ENCODE measurements around the gene MRPL14. TPM values are rescaled to one million over a fixed set of nuclear protein-coding genes. Genes with fewer than 3 reads are reported as not detected.

Gene MRPL14
- total and polyA plus RNA-seq, 2 of the 8 experiments (the other 6 are each of a cell fraction or from before 2014, with no cell fraction given), result 82.0 to 97.1 TPM

- no peak overlapping the region for H2BK12ac ChIP-seq (ENCODE audit: low read depth, low read length)
- H3K79me1 ChIP-seq (ENCODE audit: low read depth, low read length), result no peaks in the 10 kb centered on the region
- no peak overlapping the region for H3K4ac ChIP-seq (replicated peaks; ENCODE audit: insufficient read length, low read depth, low read length)
- H3K23ac ChIP-seq (ENCODE audit: insufficient read length), result no peak overlapping the region
- peaks cover 0 to 2% of the 10 kb centered on the region in 2 experiments for H4K20me1 ChIP-seq (replicated peaks in 1 of 2; ENCODE audit: control insufficient read depth in 1 of 2, insufficient read depth in 2 of 2, low read length in 2 of 2)
- ChIA-PET CTCF (ENCODE audit: partially characterized antibody) (interaction anchor here (0.5 to 4.9 kb wide), 14 partner anchors 10 to 427 kb away, joined by 3 to 22 read pairs (median 3); no protein-coding TSS in a partner anchor), POLR2A (ENCODE audit: partially characterized antibody) (interaction anchor here (0.7 to 1.5 kb wide), 3 partner anchors 11 to 53 kb away, joined by 3 to 5 read pairs (median 3); no protein-coding TSS in a partner anchor)
- H4K8ac ChIP-seq (ENCODE audit: extremely low read depth, insufficient read depth, low read length), result no peak overlapping the region
- H4K5ac ChIP-seq (ENCODE audit: insufficient read length, low read depth, low read length), result no peak overlapping the region
- H3K9ac ChIP-seq (replicated peaks in 1 of 4; ENCODE audit: extremely low read depth in 1 of 4, low read depth in 3 of 4, low read length in 3 of 4), result no peak overlapping the region
- FAIRE-seq (no peak), DNase-seq (ENCODE audit: low read depth in 1 of 2, low spot score in 2 of 2) (no peak)
- H3K14ac ChIP-seq (ENCODE audit: insufficient read length), result no peak overlapping the region
- H3K18ac ChIP-seq (ENCODE audit: extremely low read depth, low read length), result no peak overlapping the region
- H3K23me2 ChIP-seq (ENCODE audit: low read depth, low read length), result no peaks in the 10 kb centered on the region
- no peaks in the 10 kb centered on the region for H3K27me3 ChIP-seq (replicated peaks in 1 of 4; ENCODE audit: control insufficient read depth in 3 of 4, extremely low read depth in 1 of 4, insufficient read depth in 3 of 4, low read length in 3 of 4)
- H2AFZ ChIP-seq (ENCODE audit: low read length), result no peak overlapping the region
- no peak overlapping the region for H2BK120ac ChIP-seq (replicated peaks; ENCODE audit: low read depth, low read length)
- H3K27ac ChIP-seq (ENCODE audit: low read depth, low read length), result no peak overlapping the region
- H3K79me2 ChIP-seq (ENCODE audit: control insufficient read depth in 1 of 2, insufficient read depth in 2 of 2, low read length in 2 of 2), result no peaks in the 10 kb centered on the region
- H3K4me2 ChIP-seq (ENCODE audit: insufficient read depth in 1 of 2, low read depth in 2 of 2, low read length in 2 of 2), result no peak overlapping the region
- no peak overlapping the region for H2BK5ac ChIP-seq (ENCODE audit: low read depth, low read length)
- H3K56ac ChIP-seq (replicated peaks; ENCODE audit: insufficient read length, low read depth, low read length), result no peak overlapping the region
- H2BK15ac ChIP-seq (ENCODE audit: low read length), result no peak overlapping the region
- peaks cover 0 to 6% (median 0%) of the 10 kb centered on the region in 4 experiments; a peak in 2 of 8 replicates for H3K36me3 ChIP-seq (ENCODE audit: control insufficient read depth in 2 of 4, insufficient read depth in 4 of 4, low read length in 3 of 4)
- H3K9me3 ChIP-seq (ENCODE audit: insufficient read depth in 2 of 2, low read depth in 1 of 2, low read length in 1 of 2), result no peaks in the 10 kb centered on the region
- H2BK20ac ChIP-seq (ENCODE audit: low read length), result no peak overlapping the region
- H3K4me1 ChIP-seq (replicated peaks in 1 of 4; ENCODE audit: control insufficient read depth in 3 of 4, insufficient read depth in 4 of 4, low read length in 3 of 4), result peaks cover 0 to 6% (median 4%) of the 10 kb centered on the region in 4 experiments; a peak in 6 of 7 replicates
- no peak overlapping the region for H3K4me3 ChIP-seq (ENCODE audit: extremely low read depth in 1 of 4, insufficient read depth in 2 of 4, low read depth in 3 of 4, low read length in 4 of 4)
- H2AK5ac ChIP-seq (ENCODE audit: low read depth, low read length), result 0 out of 2 replicates have a peak overlapping the region, but pooled peaks have one; percentile 24
- 94% methylated on average over 2 of the region's 2 CpGs; no CpG with 5 or more reads in 1 of the 2 experiments for WGBS, 2 experiments (ENCODE audit: extremely low coverage in 1 of 2, insufficient coverage in 1 of 2, insufficient read length in 1 of 2, insufficient replicate concordance in 2 of 2, low coverage in 1 of 2, low lambda C conversion rate in 2 of 2, missing lambda C conversion rate in 1 of 2)
- no peak overlapping the region for H4K91ac ChIP-seq (replicated peaks; ENCODE audit: insufficient read length, low read length)
- TF ChIP-seq GABPA (IDR thresholded peaks at IDR 0.05; ENCODE audit: borderline replicate concordance, insufficient read depth, low read length) (no peak), SP1 (IDR thresholded peaks at IDR 0.05; ENCODE audit: low read depth, low read length) (no peak), RAD21 (IDR thresholded peaks at IDR 0.05 in 1 of 2, conservative IDR thresholded peaks at IDR 0.05 in 1 of 2; ENCODE audit: low read depth in 2 of 2, low read length in 2 of 2) (no peak), SIRT6 (IDR thresholded peaks at IDR 0.05; ENCODE audit: low read length) (no peak), ASH2L (IDR thresholded peaks at IDR 0.05; ENCODE audit: low read length) (no peak), POLR2A (IDR thresholded peaks at IDR 0.05; ENCODE audit: control extremely low read depth in 1 of 2, low read depth in 2 of 2, low read length in 2 of 2) (no peak), MAX (IDR thresholded peaks at IDR 0.05) (no peak), PHF8 (conservative IDR thresholded peaks at IDR 0.05; ENCODE audit: low read depth, low read length) (no peak), TAF1 (IDR thresholded peaks at IDR 0.05; ENCODE audit: low read depth, low read length) (no peak), MAFK (IDR thresholded peaks at IDR 0.05; ENCODE audit: low read depth, low read length) (no peak), SAP30 (IDR thresholded peaks at IDR 0.05; ENCODE audit: insufficient read depth, insufficient replicate concordance, low read length) (no peak)
These were observed 42.0 kb downstream of the MRPL14 start for GRCh38 chr6:44085219-44085618.
